ENCODE data around the gene PRKN.

Gene PRKN

GRCh38 chr6:162443101-162443500, 284.5 kb downstream of the PRKN start:
- H3K4me2 ChIP-seq: no peak overlapping the region
- H3K4me3 ChIP-seq: no peak overlapping the region
- peaks cover 2 to 10% (median 8%) of the 10 kb centered on the region in 11 experiments; a peak in 17 of 22 replicates for H3K9me3 ChIP-seq (replicated peaks in 1 of 11)

DNA sequence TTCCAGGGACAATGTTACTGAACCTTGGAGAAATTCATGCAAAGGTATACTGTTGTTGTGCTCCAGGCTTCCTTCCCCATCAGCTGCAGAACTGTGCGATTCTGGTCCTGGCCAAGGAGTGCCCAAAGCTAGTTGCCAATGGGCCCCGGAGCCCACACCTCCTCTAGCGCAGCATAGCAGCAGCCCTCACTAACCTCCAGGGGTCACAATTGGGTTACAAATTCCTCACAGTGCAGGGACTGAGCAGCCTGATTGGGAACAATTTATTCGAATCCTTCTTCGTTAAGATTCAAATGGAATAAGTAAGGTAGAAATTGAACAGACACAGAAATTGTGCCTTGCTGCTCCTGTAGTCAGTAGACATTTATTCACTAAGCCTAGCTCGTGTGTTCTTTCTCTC, 284.9 kb downstream of the PRKN start:
- Histone ChIP-seq H3K36me3 (no peaks in the 10 kb centered on the region), H3K9ac (no peak overlapping the region), H3K9me3 (replicated peaks in 1 of 11) (peaks cover 5 to 15% (median 10%) of the 10 kb centered on the region in 11 experiments; a peak in 18 of 22 replicates), H3K4me1 (peaks cover 0 to 8% (median 0%) of the 10 kb centered on the region in 10 experiments; a peak in 3 of 20 replicates), H3K27me3 (no peaks in the 10 kb centered on the region), H4K20me1 (no peaks in the 10 kb centered on the region), H3K4me2 (no peak overlapping the region), H3K27ac (no peak overlapping the region), H3K4me3 (no peak overlapping the region)
- TF ChIP-seq Cebpa-rat (IDR thresholded peaks at IDR 0.05): no peak

More at GRCh38 chr6:162443101-162443500, 284.5 kb downstream of the PRKN start:
- H3K36me3 ChIP-seq: no peaks in the 10 kb centered on the region
- H3K4me1 ChIP-seq: peaks cover 0 to 8% (median 0%) of the 10 kb centered on the region in 10 experiments; a peak in 3 of 20 replicates
- TF ChIP-seq Cebpa-rat (IDR thresholded peaks at IDR 0.05): no peak
- H3K27ac ChIP-seq: no peak overlapping the region
- H3K9ac ChIP-seq: no peak overlapping the region
- H3K27me3 ChIP-seq: no peaks in the 10 kb centered on the region
- H4K20me1 ChIP-seq: no peaks in the 10 kb centered on the region

DNA sequence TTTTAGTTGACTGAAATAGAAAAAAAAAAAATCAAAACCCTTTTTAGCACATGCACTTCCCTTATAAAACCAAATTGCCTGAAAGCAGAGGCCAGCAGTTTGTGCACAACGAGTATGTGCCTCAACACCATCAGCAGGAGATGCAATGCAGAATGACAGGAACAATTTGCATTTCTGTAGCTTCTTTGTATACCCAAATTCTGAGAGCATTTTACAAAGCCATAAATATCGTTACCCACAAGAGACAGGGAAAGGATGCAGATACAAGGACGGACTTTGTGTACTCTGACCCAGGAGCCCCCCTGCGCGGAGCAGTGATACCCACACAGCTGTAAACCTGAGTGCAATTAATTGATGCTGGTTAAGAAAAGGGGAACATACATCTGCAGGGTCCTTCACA, 285.6 kb downstream of the PRKN start:
- Histone ChIP-seq H3K9ac (no peak overlapping the region), H3K27me3 (no peaks in the 10 kb centered on the region), H3K36me3 (no peaks in the 10 kb centered on the region), H4K20me1 (no peaks in the 10 kb centered on the region), H3K4me1 (peaks cover 0 to 8% (median 0%) of the 10 kb centered on the region in 10 experiments; a peak in 3 of 20 replicates), H3K4me3 (no peak overlapping the region), H3K27ac (no peak overlapping the region), H3K4me2 (no peak overlapping the region), H3K9me3 (replicated peaks in 1 of 11) (peaks cover 5 to 19% (median 14%) of the 10 kb centered on the region in 11 experiments; a peak in 18 of 22 replicates)
- TF ChIP-seq Cebpa-rat (IDR thresholded peaks at IDR 0.05): no peak

GRCh38 chr6:162438980-162439379, 288.6 kb downstream of the PRKN start:
- no peak overlapping the region for H3K4me2 ChIP-seq
- H4K20me1 ChIP-seq: no peaks in the 10 kb centered on the region
- no peaks in the 10 kb centered on the region for H3K27me3 ChIP-seq
- H3K9ac ChIP-seq: no peak overlapping the region
- H3K4me3 ChIP-seq: no peak overlapping the region
- H3K4me1 ChIP-seq: peaks cover 0 to 8% (median 0%) of the 10 kb centered on the region in 10 experiments; a peak in 3 of 20 replicates
- TF ChIP-seq Cebpa-rat (IDR thresholded peaks at IDR 0.05): no peak
- peaks cover 5 to 19% (median 14%) of the 10 kb centered on the region in 11 experiments; a peak in 18 of 22 replicates for H3K9me3 ChIP-seq (replicated peaks in 1 of 11)
- no peaks in the 10 kb centered on the region for H3K36me3 ChIP-seq
- no peak overlapping the region for H3K27ac ChIP-seq

DNA sequence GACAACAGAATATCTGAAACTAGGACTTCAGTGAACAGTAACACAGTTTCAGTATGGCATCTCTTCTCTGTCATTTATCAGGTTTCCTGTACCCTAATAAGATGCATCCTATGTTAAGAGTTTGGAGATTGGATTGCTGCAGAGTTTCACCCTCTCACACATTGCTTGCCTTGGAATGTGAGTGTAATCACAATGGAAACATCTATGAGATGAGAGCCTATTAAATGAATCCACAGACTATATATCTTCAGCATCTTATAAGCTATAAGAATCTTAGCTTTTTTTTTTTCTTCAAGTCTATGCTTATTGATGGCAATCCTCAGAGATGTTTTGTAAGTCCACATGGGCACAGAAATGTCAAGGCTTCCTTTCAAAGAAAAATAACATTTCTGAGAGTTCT, 292.5 kb downstream of the PRKN start:
- H3K36me3 ChIP-seq: no peaks in the 10 kb centered on the region
- no peaks in the 10 kb centered on the region for H3K27me3 ChIP-seq

GRCh38 chr6:162421004-162421403, 306.6 kb downstream of the PRKN start:
- no peaks in the 10 kb centered on the region for H3K27me3 ChIP-seq
- TF ChIP-seq Cebpa-rat (IDR thresholded peaks at IDR 0.05): no peak
- no peaks in the 10 kb centered on the region for H3K9me3 ChIP-seq (replicated peaks in 1 of 11)
- no peaks in the 10 kb centered on the region for H4K20me1 ChIP-seq
- H3K4me3 ChIP-seq: no peak overlapping the region
- H3K27ac ChIP-seq: no peak overlapping the region
- H3K4me1 ChIP-seq: no peaks in the 10 kb centered on the region
- no peaks in the 10 kb centered on the region for H3K36me3 ChIP-seq
- H3K4me2 ChIP-seq: no peak overlapping the region
- no peak overlapping the region for H3K9ac ChIP-seq

More for the DNA sequence above, 292.5 kb downstream of the PRKN start:
- no peak overlapping the region for H3K4me2 ChIP-seq
- no peak overlapping the region for H3K4me3 ChIP-seq
- H4K20me1 ChIP-seq: no peaks in the 10 kb centered on the region
- no peak for TF ChIP-seq Cebpa-rat (IDR thresholded peaks at IDR 0.05)
- peaks cover 0 to 8% (median 0%) of the 10 kb centered on the region in 10 experiments; a peak in 3 of 20 replicates for H3K4me1 ChIP-seq
- no peak overlapping the region for H3K9ac ChIP-seq
- H3K9me3 ChIP-seq (replicated peaks in 1 of 11): peaks cover 5 to 19% (median 14%) of the 10 kb centered on the region in 11 experiments; a peak in 18 of 22 replicates
- H3K27ac ChIP-seq: no peak overlapping the region

GRCh38 chr6:162416831-162417537, 310.6 kb downstream of the PRKN start:
- H3K27ac ChIP-seq: no peak overlapping the region
- no peaks in the 10 kb centered on the region for H3K36me3 ChIP-seq
- no peaks in the 10 kb centered on the region for H3K27me3 ChIP-seq
- H3K9me3 ChIP-seq (replicated peaks in 1 of 11): no peaks in the 10 kb centered on the region
- no peak overlapping the region for H3K4me3 ChIP-seq
- 0 out of 22 replicates have a peak overlapping the region, but pooled peaks of 1 of the 11 experiments have one; percentile 7 for H3K4me2 ChIP-seq
- no peaks in the 10 kb centered on the region for H3K4me1 ChIP-seq
- TF ChIP-seq Cebpa-rat (IDR thresholded peaks at IDR 0.05): no peak
- no peak overlapping the region for H3K9ac ChIP-seq
- no peaks in the 10 kb centered on the region for H4K20me1 ChIP-seq

- no peak for TF ChIP-seq Cebpa-rat (IDR thresholded peaks at IDR 0.05)
- Histone ChIP-seq H3K36me3 (no peaks in the 10 kb centered on the region), H3K27me3 (no peaks in the 10 kb centered on the region), H3K4me2 (no peak overlapping the region), H3K9ac (no peak overlapping the region), H3K27ac (no peak overlapping the region), H3K4me1 (no peaks in the 10 kb centered on the region), H3K9me3 (replicated peaks in 1 of 11) (no peaks in the 10 kb centered on the region), H4K20me1 (no peaks in the 10 kb centered on the region), H3K4me3 (no peak overlapping the region)
Observed at GRCh38 chr6:162416307-162416706, 311.3 kb downstream of the PRKN start.

DNA sequence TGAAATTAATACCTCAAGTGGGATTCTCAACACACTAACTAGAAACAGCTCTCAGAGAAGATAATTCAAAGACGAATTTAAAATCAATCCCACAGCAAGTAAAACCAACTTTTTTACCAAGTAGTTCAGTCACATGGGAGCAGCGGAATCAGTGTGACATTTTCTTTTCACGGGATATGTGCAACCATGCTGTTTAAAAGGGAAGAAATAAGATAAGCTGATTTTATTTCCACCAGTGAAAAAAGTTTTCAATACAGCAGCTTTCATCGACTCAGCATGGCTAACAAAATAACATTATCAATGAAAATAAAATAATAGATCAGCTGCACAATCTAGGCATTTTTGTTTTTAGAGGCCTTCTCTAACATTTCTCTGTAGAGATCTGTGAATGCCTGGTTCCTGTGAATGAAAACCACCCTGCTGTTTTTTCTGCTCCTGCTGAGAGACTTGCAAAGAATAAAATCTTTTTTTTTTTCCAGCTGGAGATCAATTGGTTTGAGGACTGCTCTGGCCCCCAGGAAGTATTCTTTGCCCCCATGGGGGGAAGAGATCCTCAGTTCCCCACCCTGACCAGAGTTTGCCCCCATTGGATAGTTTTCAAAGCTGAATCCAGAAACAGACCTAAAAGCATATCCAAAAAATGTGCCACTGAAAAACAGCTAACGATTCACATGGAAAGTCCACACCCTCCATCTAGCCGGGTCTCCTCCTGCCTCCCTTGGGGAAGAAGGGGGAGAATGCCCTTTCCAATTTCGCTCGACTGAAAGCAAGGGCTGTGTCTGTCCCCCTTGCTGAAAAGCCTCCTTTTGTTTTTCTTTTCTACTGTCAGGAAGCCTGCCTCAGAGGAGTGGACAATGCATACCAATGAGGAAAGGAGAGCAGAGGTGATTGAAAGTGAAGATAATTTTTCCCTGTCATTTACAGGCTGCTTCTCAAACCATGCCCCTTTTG, 317.6 kb downstream of the PRKN start:
- Histone ChIP-seq H3K9me3 (replicated peaks in 1 of 11) (no peaks in the 10 kb centered on the region), H3K4me2 (no peak overlapping the region), H3K9ac (no peak overlapping the region), H4K20me1 (no peaks in the 10 kb centered on the region), H3K27me3 (no peaks in the 10 kb centered on the region), H3K4me1 (no peaks in the 10 kb centered on the region), H3K36me3 (no peaks in the 10 kb centered on the region), H3K4me3 (no peak overlapping the region), H3K27ac (no peak overlapping the region)
- no peak for TF ChIP-seq Cebpa-rat (IDR thresholded peaks at IDR 0.05)
